SH-SY5Y (cell line): ENCODE measurements around the gene AFAP1L2.

Experiments used
- GATA2 ChIP-seq: IDR thresholded peaks from 2 replicates; pipeline ENCODE4 v1.6.1; 2011; ENCODE audit warnings: mild to moderate bottlenecking, low read depth, low read length
- GATA3 ChIP-seq: IDR thresholded peaks from 2 replicates; pipeline ENCODE4 v1.6.1; 2011; ENCODE audit warnings: low read depth, mild to moderate bottlenecking, low read length, moderate library complexity

AFAP1L2 gene

GRCh38 chr10:114286921-114287320, 117.4 kb downstream of the AFAP1L2 start:
- TF ChIP-seq GATA2 (no peak), GATA3 (no peak)

GRCh38 chr10:114285961-114286441, 118.3 kb downstream of the AFAP1L2 start:
- TF ChIP-seq GATA2 (no peak), GATA3 (no peak)

- TF ChIP-seq GATA2 (no peak), GATA3 (no peak)
Observed at GRCh38 chr10:114284346-114285071, 119.8 kb downstream of the AFAP1L2 start.

GRCh38 chr10:114283535-114284234, 120.6 kb downstream of the AFAP1L2 start:
- TF ChIP-seq GATA3: no peak
- TF ChIP-seq GATA2: no peak

GRCh38 chr10:114283091-114283490, 121.2 kb downstream of the AFAP1L2 start:
- no peak for TF ChIP-seq GATA2
- TF ChIP-seq GATA3: no peak

GRCh38 chr10:114282526-114282925, 121.8 kb downstream of the AFAP1L2 start:
- no peak for TF ChIP-seq GATA2

- TF ChIP-seq GATA2 (no peak), GATA3 (no peak)
Observed at GRCh38 chr10:114281461-114281860, 122.8 kb downstream of the AFAP1L2 start.

GRCh38 chr10:114281006-114281405, 123.3 kb downstream of the AFAP1L2 start:
- no peak for TF ChIP-seq GATA2
- TF ChIP-seq GATA3: no peak

- TF ChIP-seq GATA3 (no peak), GATA2 (no peak)
Observed at GRCh38 chr10:114279901-114280644, 124.2 kb downstream of the AFAP1L2 start.

GRCh38 chr10:114279289-114279688, 125.0 kb downstream of the AFAP1L2 start:
- TF ChIP-seq GATA2: no peak
- TF ChIP-seq GATA3: no peak

GRCh38 chr10:114278884-114279191, 125.5 kb downstream of the AFAP1L2 start:
- TF ChIP-seq GATA3: no peak
- TF ChIP-seq GATA2: no peak

GRCh38 chr10:114278140-114278883, 126.0 kb downstream of the AFAP1L2 start:
- TF ChIP-seq GATA2: no peak
- no peak for TF ChIP-seq GATA3

- TF ChIP-seq GATA2 (no peak), GATA3 (no peak)
Observed at GRCh38 chr10:114276671-114277070, 127.6 kb downstream of the AFAP1L2 start.

- TF ChIP-seq GATA3 (no peak), GATA2 (no peak)
Observed at GRCh38 chr10:114276066-114276465, 128.2 kb downstream of the AFAP1L2 start.
